GM18502 (cell line): ENCODE results near the gene CYP46A1.
A peak's percentile ranks its signal among the peaks of the same experiment; 100 is the strongest.

Experiments
- ATAC-seq: cut with Tn5 transposase; IDR thresholded peaks from one replicate; pipeline ENCODE4 v1.9.1; 2021; ENCODE audit warnings: mild to moderate bottlenecking; ENCODE audit not compliant: unreplicated experiment, poor library complexity

The CYP46A1 gene

DNA sequence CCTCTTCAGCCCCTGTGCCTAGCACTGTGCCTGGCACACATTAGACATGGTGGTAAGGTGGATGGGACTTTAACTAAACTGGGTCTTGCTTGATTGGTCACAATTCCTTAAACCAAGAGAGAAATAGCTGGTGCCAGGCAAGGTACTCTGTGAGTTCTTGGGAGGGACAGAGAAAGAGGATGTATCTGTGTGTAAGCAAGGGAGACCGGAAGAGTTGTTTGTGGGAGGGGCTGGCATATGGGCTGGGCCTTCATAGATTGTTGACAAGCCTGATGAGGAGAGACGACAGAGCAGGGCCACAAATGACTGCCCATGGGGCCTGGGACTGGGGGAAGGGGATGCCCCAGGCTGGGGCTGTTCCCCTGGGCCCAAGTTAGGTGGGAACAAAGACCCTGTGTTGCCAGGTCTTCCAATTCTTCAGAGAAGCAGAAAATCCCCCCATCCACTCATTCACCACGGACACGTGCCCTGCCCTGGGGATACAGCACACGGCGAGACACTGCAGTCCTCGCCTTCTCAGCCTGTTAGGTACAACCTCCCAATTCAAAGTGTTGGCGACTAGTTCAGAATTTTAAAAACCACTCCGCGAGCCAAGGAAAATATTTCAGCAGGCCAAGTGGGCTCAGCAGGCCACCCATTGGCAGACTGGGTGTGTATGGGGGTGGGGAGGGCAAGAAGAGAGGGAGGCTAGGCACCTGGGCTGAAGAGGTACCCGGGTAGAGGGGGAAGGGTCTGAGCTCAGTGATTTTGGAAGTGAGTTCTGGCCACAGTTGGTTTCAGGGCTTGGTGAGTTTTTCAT lies 11.4 kb upstream of the CYP46A1 start:
- peak; percentile 77 for ATAC-seq

DNA sequence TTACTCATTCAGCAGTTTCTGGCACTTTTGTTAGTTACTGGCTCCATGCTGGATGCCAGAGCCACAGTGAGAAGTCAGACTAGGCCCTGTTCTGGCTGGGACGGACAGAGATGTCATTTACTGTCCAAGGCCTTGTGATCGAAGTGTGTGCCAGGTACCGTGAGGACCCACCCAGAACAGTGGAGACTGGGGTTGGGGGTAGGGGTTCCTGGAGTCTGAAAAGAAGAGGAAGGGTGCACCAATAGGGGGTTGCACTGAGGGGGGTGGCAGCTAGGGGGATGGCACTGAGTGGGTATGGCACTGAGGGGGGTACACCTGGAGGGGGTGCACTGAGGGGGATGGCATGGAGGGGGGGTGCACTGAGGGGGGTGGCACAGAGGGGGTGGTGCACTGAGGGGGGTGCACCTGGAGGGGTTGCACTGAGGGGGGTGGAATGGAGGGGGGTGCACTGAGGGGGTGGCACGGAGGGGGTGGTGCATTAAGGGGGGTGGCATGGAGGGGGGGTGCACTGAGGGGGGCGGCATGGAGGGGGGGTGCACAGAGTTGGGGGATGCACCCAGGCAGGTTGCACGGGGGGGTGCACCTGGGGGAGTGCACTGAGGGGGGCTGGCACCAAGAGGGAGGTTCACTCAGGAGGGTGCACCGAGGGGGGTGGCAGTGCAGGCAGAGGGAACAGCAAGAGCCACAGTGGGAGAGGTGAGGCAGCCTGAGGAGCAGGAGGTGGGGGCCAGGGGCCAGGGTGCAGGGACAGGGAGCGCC lies 10.6 kb upstream of the CYP46A1 start:
- no peak for ATAC-seq

DNA sequence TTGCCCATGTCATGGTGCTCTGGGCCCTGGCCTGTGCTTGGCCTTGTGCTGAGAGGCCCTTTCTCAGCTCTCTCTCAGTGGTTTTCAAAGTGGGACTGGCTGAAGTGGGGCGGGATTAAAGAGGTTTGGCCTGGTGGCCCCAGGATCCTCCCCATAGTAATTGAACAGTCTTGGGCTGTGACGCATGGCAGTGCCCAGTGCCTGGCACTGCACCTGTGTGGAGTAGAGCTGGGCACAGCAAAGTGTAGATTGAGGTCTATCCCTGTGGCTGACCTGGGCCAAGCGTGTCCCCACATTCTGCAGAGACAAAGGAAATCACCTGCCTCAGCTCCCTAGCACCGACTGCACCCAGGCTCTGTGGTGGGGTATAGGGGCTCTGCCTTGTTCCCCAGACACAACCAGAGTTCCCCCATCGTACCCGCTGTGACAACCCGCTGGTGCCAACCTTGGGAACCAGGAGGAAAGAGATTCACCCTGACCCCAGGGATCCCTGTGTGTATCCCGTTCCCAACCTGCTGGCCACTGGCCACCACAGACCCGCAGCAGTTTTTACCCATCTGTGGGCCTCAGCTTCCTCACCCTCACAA lies 9.9 kb upstream of the CYP46A1 start:
- ATAC-seq = no peak

DNA sequence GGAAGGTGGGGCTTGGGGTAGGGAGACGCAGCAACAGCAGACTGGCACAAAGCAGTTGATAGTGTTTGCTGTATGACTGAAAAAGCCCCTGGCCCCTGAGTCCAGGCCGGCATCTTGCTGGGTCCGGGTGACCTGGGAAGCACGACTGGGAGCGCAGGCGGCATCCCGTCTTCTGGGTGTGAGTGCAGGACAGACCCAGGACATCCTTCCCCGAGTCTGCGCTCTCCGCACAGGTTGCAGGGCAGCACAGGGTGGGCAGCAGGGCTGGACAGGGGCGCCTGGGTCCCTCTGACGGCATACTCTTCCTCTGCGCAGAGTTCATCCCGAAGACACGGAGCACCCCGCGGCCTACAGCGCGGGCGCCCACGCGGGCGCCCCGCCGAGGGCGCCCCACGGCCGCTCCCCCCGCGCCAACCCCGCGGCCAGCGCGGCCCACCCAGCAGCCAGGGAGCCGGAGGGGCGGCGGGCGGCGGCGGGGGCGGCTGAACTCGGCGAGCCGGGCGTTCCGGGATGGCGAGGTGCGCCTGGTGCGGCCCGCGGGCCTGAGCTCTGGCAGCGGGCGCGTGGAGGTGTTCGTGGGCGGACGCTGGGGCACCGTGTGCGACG lies 9.2 kb upstream of the CYP46A1 start:
- ATAC-seq = no peak

DNA sequence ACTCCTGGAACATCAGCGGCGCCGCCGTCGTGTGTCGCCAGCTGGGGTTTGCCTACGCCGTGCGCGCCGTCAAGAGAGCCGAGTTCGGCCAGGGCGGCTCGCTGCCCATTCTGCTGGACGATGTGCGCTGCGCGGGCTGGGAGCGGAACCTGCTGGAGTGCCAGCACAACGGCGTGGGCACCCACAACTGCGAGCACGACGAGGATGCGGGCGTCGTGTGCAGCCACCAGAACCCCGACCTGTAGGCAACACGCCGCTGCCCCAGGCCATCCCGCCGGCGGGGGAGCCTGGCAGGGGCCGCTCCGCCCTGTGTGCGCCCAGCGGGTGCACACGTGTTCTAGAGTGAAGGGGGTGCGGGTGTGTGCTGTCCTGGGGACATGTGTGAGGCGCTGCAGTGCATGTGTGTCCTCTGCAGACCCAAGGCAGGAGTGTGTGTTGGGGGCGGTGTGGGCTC lies 8.7 kb upstream of the CYP46A1 start:
- no peak for ATAC-seq

DNA sequence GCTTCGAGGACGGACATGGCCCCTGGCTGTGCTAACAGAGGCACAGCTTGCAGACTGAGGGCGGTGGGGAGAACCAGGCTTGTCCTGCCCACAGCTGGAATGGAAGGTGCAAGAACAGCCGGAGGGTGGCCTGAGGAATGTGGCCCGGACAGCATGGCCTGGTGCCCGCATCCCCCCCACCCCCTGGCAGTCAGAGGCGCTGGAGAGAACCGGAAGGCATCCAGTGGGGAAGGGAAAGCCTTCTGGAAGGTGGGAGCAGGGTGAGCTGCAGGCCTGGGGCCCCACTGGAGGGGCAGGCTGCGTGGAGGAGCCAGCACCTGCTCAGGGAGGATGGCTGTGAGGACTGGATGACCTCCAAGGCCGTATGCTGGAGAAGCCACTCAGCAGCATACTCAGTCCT lies 8.1 kb upstream of the CYP46A1 start:
- ATAC-seq = no peak

DNA sequence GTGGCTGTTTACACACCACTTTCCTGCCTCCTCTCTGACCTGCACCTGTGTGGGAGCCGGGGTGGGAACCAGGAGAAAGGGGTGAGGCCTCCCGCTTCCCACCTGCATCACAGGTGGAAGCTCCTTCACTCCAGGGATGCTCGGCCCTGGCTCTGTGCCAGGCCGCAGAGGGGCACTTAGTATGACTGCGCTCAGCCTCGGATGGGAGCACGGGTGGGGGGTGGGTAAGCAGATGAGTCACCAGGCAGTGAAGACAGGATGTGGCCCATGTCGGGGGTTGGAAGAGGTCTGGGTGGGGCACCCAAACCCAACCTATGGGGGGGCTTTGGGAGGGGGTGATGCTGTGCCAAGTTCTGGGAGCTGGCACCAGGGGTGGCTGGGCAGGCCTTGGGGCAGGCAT lies 7.4 kb upstream of the CYP46A1 start:
- ATAC-seq = no peak

DNA sequence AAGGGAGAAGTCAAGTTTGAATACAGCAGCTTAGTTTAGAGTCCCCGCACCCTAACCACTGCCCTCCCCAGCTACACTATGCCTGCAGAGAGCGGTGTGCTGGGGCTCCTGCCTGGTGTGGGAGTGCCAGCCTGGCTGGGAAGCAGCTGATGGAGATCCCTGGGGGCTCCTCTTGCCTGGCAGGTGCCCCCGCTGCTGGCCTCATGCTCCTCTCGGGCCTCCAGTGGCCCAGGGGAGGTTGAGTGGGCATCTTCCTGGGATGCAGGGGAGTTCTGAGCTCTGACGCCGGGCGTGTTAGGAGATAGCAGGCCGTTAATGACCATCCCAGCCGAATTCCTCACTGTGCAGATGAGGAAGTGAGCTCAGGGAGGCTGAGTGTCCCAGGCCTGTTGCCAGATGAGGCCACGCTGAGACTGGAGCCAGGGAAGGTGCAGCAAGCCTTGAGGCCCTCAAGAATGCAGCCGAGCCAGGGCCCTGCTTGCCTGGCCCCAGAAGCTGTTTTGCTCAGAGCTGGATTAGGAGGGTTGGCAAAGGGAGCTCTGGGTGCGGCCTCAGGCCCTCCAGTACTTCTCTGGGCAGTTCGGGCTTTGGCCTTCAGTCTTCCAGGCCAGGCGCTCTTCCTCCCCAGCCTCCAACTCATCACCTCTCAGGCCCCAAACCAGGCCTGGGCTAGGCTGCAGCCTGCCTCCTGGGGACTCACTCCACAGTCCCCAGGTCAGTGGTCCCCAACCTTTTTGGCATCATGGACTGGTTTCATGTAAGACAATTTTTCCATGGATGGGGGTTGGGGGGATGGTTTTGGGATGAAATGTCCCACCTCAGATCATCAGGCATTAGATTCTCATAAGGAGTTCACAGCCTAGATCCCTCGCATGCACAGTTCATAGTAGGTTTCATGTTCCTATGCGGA lies 6.6 kb upstream of the CYP46A1 start:
- ATAC-seq = no peak

DNA sequence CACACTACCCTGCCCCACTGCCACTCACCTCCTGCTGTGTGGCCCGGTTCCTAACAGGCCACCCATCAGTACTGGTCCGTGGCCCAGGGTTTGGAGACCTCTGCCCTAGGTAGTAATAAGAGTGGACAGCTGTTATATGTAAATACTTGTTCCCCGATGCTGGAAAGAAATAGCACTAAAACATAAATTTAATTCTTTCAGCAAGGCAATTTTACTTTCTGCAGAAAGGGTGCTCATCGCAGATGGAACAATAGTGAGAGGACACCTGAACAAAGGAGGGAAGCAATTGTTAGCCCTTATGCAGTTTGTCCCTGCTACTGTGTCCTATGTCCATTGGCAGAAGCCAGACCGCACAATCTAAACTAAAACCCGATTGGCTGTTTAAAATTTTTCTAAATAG lies 5.9 kb upstream of the CYP46A1 start:
- no peak for ATAC-seq

DNA sequence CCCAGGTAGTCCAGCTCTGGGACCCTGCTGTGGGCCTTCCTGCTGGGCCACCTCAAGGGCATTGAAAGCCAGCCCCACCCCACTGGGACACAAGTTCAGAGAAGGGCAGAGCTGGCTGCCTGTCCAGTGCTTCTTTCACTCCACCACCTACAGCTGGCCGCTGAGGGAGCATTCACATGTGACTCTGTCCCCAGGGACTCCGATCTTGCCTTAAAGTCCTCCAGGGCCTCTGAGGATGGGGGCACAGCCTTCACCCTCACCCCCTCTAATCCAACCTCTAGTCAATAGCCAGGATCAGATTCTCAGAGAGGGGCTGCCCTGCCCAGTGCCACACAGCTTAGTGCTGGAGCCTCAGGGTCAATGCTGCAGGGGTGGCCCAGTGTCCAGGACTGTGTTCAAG lies 5.0 kb upstream of the CYP46A1 start:
- ATAC-seq = no peak

DNA sequence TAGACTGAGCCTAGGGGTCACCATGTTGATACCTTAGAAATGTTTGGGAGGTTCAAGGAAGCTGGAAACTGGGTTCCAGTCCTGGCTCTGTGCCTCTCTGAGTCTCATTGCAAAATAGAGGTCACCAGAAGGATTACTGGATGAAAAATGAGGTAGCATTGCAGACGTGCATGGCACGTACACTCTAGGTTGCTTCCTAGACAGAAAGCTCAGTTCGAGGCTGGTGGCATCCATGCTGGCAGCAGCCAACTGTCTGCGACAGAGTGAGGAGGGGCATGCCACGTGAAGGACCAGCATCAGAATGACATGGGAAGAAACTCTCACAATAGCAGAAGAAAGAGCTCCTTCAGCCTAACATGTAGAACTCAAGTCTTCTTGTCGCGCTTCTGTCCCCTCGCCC lies 4.6 kb upstream of the CYP46A1 start:
- ATAC-seq = no peak

DNA sequence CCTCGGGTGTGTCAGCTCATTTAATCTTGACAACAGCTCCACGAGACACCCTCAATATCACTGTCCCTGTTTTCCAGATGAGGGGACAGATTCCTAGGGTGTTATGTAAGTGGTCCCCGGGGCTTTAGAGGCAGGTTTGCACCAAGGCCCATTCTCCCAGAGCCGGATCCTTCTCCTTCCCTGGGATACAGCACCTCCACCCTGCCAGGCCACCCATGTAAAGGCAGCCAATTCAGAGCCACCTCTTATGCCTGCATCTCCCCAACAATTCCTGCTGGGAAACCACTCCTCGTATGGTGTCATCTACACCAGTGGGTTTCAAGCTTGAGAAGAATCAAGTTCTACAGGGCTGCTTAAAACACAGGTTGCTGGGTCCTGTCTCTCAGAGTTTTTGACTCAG lies 4.1 kb upstream of the CYP46A1 start:
- ATAC-seq = no peak

DNA sequence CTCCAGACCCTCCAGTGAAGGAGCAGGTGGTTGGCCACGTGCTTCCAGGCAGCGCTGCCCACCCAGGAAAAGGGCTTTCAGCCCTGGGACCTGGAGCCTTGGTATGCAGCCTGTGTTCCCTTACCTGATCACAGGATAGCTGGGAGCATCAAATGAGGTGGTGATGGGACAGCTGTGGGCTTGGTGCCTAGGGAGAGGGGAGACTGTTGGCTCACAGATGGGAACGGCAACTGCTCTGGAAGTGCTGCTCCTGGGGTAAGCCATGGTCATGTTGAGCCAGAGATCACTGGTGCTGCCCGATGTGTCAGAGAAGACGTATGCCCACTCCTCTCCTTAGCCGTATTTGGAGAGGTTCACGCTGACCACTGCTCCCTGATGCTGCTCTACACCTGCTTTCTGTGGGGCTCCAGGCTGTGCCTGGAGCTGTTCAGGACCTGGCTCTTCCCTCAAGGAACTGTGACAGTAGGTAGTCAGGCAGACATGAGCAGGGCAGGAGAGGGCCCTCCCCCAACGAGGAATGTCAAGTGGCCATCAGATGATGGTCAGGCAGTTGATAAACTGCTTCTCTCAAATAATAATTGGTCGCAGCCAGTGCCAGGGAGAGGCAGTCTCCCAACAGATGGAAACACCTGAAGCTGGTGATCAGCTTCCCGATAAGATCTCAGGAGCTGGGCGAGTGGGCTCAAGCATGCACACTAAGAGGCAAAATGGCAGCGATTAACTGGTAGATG lies 2.8 kb upstream of the CYP46A1 start:
- no peak for ATAC-seq

DNA sequence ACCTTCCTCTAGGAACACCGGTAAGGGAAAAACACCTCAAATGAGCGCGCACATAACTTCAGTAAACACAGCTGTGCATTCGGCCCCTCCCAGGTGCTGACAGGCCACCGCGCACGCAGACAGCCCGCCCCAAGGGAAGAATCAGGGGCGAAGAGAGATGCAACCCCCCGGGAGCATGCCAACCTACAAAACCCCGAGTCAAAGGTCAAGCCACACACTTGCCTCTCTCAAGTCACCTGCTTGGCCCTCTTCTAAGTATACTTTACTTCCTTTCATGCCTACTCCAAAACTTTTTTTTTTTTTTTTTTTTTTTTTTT lies 2.3 kb upstream of the CYP46A1 start:
- no peak for ATAC-seq

DNA sequence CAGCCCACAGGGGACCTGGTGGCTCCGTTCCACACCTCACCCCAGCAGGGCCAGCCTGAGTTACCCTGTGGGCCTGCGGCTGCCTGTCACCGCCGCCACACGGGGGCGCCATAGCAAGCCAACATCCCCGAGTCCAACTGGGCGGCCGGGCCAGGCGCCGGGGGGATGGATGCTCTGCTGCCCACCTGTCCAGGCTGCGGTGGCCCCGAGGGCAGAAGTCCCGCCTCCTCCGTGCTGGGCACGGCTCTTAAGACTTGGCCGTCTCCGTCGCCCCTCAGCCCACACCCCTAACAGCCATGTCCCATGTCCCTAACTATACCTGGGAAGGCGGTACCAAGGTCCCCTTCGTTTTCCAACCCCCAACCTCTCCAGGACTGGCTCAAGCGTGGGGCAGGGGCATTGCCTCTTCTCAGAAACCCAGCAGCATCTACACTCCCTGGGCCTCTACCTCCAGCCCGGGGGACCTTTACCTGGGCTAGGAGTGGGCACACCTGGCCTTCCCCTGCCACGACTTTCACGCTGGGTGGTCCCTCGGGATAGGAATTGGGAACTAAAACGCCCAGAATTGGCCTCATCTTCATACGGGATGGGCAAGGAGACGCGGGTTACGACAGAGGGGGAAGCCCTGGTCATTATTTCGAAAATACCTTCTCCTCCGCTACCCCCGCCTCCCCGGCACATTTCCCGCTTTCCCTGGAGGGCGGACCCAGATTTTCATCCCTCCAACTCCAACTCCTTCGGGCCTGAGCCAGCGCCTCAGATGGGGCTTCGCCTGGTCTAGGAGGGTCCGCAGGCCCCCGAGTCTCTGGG lies 1.1 kb upstream of the CYP46A1 start:
- peak; percentile 38 for ATAC-seq

DNA sequence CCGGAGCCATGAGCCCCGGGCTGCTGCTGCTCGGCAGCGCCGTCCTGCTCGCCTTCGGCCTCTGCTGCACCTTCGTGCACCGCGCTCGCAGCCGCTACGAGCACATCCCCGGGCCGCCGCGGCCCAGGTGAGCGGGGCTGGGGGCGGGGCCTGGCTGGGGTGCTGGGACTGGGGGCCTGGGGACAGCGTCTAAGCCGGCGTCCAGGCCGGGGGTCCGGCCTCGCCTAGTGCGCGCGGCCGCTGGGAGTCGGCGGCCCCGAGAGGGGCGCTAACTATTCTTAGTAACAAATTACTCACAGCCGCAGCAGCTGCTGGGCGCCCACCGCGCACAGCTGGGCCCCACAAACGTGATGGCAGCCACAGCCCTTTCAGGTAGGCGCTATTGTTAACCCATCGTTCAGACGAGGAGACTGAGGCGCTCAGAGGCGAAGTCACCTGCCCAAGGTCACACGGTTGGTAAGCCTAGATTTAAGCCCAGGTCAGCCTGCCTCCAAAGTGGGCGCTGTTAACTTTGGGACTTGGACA lies 374 bp downstream of the CYP46A1 start:
- ATAC-seq = peak; percentile 39

DNA sequence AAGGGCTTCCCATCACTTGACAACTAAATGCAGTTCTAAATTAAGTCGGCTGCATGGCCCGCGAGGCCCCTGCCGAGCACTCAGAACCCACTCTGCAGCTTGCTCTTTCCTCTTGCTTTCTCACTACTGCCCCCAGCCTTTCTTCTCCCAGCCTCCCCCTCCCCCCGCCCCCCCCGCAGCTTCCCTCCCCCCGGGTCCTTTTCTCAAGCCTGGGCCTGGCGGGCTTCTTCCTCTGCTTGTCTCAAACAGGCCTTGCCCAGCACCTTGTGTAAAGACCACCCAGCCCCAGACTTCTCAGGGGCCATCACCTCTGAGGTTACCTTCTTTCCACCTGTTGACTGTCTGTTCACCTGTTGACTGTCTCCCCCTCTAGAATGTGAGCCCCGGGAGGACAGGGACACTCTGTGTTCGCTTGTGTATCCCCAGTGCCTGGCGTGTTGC lies 1.1 kb downstream of the CYP46A1 start:
- ATAC-seq = no peak

DNA sequence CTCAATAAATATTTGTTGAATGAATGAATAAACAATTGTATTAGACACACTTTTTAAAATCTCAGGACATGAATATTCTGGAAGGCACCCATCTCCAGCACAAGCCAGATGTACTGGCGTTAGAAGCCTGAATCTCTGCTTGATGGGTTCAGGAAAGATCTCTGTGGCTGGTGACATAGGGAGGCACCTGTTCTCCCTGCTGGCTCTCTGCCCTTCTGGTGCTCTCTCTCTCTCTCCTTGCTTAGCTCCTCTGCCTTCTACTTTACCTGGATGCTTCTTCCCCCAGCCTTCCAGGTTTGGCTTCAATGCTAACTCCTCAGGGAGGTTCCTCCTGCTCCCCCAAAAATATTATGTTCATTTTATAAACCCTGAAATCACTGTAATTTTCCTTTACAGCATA lies 1.5 kb downstream of the CYP46A1 start:
- ATAC-seq = no peak
